NT2/D1 (cell line): Measurements from ENCODE around the gene AHSP.

ENCODE experiments used
- SUZ12 ChIP-seq: IDR thresholded peaks from 2 replicates; pipeline ENCODE4 v1.6.1; 2011; ENCODE audit not compliant: insufficient read length, insufficient read depth; ENCODE audit errors: extremely low read depth
- YY1 ChIP-seq: IDR thresholded peaks from 2 replicates; pipeline ENCODE4 v1.6.1; 2011; ENCODE audit not compliant: insufficient read length, insufficient read depth
- ZNF274 ChIP-seq: IDR thresholded peaks from 2 replicates; pipeline ENCODE4 v1.6.1; 2011; ENCODE audit warnings: mild to moderate bottlenecking, low read depth, low read length

DNA sequence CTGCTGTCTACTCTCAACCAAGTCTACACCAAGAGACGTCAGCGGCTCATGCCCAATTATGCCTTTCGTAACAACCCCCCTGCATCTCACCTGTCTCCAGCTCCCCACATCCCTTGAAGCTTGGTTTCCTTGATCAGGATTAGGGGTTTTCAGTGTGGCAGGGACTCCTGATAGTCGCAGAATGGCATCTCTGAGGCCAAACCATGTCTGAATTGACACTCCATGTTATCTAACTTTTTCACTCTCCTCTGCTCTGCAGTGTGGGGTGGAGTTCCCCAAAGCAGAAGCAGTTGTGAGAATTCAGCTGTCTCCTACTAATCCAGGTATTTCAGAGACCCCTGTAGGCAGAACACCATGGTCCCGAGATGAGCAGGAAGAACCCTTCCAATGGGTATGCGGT lies 5.6 kb upstream of the AHSP start:
- TF ChIP-seq ZNF274 (no peak), YY1 (no peak), SUZ12 (no peak)
